Fibroblast of skin of left biceps (primary cell): ENCODE results near the gene CMAS.
"Not testable (repeated sequence)": the region's sequence is repeated elsewhere in the genome, so short reads cannot be mapped to it uniquely, and the experiment has no call there.

ENCODE experiments used
- DNase-seq, 2 experiments: peaks; one replicate each; pipeline ENCODE4 v3.0.0-alpha.2; 2013; ENCODE audit warnings: low read depth in 2 of 2

The CMAS gene

DNA sequence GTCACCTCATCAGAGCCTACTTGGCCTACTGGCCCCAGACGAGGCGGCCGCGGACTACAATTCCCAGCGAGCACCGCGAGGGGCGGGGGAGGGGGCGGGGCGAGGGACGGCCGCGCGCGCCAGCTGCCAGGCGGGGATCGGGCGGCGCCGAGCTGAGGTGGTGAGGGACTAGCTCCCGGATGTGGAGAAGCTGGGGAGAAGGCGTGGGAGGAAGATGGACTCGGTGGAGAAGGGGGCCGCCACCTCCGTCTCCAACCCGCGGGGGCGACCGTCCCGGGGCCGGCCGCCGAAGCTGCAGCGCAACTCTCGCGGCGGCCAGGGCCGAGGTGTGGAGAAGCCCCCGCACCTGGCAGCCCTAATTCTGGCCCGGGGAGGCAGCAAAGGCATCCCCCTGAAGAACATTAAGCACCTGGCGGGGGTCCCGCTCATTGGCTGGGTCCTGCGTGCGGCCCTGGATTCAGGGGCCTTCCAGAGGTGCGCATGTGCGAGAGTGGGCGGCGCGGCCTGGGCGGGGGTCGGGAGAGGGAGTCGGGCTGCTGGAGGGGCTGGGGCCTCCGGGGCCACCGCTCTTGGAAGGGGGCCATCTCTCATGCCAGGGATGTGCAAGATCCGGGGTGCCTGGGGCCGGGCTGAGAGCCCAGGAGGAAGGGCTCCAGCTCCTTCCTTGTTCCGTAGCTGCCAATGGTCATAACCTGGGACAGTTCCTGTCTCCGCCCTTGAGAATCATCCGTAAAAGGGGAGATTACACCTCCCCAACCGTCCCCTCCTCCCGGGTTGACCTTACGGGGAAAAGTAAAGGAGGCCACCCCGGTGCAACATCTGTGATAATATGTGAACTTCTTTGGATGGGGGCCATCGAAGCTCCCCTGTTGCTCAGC, at the start of gene CMAS:
TSS of gene CMAS (plus strand) at position 129 of the 878 bp plus-strand sequence. CDS start at position 215, 86 bp downstream.
- peak; percentile 21 to 26 for DNase-seq

DNA sequence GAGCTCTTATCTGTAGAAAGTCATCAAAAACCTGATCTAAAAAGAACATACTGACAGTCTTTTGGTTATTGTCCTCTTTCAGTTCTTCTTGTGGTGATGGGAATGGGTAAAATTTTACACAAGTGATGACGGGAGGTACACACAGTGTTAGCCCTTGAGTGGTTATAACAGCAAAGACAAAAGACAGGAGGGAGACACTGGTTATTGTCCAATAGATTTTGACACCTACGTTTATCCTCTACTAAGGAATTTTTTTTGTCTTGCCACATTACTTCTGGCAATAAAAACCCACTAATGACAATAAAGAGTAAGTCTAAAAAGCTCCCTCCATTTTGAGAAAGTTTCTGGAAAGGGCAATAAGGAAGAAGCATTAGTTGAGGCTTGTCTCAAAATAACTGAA, 47.7 kb upstream of the CMAS start:
- no peak for DNase-seq

DNA sequence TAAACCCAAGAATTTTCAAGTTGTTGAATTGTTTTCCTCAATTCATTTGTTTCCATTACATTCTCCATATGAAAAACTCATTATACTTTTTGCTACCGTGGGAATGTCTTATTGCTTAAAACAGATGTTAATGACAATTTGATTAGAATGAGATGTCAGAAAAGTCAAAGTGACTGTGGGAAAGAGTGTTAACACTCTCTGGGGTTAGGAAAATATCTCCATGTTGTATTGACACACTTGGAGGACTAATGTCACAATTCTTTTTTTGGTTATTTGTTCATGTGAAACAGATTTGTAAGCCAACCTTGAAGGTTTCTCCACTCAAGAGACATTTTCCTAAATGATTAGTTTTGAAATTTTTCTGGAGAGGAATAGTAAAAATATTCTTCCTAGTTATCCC, 47.2 kb upstream of the CMAS start:
- no peak for DNase-seq

DNA sequence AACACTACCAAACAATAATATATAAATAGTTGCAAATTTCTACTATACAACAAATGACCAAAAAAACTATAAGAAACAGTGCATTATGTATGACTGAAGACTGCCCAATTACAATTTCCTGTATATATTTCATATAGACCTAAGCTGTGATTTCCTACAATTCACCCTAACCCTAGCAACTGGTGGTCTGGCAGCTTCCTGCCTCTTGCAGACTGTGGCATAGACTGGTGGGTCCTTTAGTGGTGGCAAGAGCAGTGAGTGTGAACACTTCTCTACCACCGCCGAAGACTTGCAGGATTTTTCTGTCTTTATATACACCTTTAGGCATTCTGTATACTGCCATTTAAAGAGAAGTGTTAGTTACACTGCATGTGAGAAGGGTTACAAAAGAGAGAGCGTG, 43.6 kb upstream of the CMAS start:
- no peak for DNase-seq

DNA sequence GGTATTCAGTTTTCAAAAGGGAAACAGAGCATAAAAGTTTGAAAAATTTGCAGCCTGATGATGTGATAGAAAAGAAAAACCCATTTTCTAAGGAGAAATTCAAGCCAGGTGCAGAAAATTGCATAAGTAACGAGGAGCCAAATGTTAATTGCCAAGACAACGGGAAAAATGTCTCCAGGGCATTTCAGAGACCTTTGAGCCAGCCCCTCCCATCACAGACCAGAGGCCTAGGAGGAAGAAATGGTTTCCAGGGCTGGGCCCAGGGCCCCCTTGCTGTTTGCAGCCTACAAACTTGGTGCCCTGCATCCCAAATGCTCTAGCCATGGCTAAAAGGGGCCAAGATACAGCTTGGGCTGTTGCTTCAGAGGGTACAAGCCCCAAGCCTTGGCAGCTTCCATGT, 38.2 kb upstream of the CMAS start:
- not testable (repeated sequence) for DNase-seq

DNA sequence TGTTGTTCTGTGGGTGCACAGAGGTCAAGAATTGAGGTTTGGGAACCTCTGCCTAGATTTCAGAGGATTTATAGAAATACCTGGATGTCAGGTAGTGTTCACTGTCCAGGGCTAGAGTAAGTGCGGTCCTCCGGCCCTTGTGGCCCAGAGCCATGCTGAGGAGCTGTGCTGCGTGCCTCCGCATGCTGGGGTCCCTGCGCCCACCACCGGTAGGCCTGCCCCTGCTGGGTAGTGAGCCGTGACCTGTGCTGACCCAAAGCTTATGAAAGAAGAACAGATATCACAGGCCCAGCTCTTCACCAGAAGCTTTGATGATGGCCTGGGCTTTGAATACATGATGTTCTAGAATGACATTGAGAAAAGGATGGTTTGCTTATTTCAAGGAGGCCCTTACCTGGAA, 37.8 kb upstream of the CMAS start:
- DNase-seq, result no peak

DNA sequence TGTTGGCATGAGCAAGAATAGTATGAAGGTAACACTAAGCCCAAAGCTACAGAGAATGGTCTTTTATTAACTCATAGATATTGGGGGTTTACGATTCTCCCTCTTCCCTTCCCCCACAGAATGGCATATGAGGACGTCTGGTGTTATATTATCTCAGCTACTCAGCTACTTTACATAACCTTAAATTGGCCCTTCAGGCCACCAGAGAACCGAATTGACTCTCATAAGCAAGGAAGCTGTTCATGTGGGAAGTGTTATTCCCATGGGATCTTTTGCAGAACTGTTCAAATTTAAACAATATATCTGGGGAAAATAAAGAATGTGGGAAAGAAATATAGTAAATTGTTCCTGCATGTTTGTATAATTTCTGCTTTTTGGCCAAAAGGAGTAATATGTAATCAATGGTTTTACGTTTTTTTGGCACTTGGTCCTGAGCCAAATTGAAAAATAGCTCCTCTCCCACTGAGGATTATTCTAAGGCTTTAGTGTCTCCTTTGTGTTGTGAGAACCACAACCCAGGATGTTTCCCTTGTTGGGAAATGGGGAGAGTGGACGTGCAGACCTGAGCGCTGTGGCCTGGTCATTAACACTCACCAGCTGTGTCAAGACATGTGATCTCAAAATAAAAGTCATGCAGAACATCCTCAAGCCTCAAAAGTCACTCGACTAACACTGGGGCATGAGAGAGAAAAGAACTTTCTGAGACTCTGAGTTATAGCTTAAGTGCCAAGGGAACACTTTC, 31.8 kb upstream of the CMAS start:
- DNase-seq, result no peak

DNA sequence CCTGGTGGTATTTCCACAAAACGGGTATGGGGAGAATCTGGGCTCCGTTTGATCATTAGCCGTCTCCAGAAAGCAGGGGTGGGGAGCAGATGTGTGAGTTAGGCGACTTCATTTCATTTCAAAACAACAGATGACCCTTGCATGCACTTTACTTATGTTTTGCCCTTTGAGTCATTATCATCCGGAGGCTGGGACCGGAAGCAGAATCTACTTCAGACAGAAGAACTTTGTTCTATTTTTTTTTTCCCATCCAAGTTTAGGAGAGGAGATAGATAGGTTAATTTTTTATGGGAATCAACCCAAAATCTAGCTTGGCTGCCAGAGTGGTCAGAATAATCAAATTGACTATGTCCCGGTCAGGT, 31.3 kb upstream of the CMAS start:
- DNase-seq, result no peak

DNA sequence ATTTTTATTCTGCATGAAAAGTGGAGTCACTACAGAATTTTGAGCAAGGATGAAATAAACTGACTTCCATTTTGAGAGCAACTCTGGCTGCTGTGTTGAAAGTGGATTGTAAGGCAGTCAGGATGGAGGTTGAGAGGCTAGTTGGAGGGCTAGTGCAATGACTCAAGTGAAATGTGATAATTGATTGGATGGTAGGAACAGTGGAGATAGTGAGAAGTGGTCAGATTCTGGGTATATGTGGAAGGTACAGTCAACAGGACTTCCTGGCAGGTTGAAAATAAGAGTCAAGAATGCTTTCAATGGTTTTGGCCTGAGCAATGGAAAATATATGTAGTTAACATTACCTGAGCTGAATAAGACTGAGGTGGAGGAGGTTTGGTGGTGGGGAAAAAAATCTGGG, 29.0 kb upstream of the CMAS start:
- DNase-seq, result no peak

DNA sequence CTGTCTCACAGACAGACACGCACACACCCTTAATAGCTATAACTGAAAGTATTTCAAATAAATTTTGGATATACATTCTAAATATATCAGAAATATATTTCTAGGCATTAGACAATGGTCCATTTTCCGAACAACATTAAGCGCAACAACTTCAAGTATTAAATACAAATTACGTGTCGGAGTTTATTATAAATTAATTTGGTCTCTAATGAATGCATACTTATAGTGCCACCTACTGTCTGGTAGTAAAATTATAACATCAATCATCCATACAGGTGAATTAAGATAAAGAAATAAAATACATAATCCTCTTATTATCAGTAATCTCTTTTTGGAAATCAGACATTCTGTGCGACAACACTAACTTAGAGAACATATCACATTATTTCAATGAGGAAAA, 27.2 kb upstream of the CMAS start:
- no peak for DNase-seq

DNA sequence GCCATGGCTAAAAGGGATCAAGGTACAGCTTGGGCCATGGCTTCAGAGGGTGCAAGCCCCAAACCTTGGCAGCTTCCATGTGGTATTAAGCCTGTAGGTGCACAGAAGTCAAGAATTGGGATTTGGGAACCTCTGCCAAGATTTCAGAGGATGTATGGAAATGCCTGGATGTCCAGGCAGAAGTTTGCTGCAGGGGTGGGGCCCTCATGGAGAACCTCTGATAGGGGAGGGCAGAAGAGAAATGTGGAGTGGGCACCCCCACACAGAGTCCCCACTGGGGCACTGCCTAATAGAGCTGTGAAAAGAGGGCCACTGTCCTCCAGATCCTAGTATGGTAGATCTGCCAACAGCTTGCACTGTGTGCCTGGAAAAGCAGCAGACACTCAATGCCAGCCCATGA, 22.5 kb upstream of the CMAS start:
- DNase-seq, result not testable (repeated sequence)

DNA sequence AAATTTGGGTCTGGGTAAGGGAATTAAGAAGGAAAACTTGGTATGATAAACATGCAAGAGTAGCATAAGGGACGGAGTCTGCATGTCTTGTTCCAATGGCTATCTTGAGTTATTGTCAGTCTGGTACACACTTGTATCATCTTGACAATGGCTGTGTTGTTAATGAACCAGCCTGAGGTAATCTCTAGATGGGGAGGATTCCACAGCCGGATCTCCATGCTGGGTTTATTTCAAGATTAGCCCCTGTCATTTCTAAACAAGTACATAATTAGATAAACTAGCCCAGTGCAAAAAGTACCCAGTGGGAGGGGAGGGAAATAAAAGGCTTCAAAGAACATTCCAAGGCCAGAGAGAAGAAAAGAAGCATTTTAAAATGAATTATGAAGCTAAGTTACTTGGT, 16.5 kb upstream of the CMAS start:
- DNase-seq, result no peak

DNA sequence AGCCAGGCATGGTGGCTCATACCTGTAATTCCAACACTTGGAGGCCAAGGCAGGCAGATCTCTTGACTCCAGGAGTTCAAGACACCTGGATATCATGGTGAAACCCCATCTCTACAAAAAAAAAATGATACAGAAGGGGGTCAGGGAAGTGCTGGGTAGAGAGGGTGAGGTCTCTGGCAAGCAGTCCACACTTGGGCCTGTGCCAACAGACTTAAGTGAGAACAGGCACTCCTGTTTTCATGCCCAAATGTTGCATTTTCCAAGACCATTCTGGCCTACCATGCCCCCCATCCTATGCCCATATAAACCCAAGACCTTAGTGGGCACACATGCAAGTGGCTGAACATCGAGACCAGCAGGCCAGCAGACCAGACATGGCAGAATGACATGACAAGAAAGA, 16.0 kb upstream of the CMAS start:
- no peak for DNase-seq

DNA sequence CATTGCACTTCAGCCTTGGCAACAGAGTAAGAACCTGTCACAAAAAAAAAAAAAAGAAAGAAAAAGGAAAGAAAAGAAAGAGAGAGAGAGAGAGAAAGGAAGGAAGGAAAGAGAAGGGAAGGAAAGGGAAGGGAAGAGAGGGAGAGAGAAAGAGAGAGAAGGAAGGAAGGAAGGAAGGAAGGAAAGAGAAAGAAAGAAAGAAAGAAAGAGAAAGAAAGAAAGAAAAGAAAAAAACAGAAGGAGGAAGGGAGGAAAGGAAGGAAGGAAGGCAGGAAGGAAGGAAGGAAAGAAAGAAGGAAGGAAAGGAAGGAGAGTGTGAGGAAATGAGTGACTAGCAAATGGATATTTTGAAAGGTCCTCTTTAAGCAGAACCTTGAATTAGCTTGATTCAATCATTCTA, 13.3 kb upstream of the CMAS start:
- no peak for DNase-seq

DNA sequence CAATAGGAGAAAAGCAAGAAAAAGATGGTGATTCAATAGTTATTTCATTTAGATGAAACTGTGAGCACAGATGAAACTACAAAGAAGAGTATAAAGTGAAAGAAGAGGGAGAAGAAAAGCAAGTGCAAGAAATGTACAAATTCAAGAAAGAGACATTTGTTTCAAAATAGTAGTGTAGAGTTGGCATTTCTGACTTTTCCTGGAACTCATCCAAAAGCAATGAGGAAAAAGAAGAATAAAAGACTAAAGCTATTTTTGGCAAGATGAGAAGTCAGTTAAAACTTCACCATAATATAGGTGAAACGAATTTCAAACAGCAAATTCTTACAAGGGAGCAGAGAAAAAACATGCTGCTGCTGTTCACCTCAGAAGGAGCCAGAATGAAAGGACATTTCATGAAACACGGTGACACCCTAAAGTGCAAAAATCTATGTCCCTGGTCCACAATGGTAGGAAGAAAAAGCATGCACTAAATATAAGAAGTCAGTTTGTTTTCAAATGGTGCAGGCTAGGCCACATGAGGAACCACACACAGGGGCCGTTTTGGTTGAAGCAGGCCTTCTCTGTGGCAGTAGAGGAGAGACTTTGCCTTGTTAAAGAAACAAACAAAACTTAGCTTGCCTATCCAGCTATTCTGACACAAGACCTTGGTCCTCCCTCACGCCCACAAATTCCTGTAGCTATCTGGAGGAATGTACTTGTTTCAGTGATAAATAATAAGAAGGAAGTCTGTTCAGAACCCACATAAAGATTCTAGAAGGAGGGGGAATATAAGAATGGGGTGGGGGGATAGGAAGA, 11.1 kb upstream of the CMAS start:
- DNase-seq, result no peak

DNA sequence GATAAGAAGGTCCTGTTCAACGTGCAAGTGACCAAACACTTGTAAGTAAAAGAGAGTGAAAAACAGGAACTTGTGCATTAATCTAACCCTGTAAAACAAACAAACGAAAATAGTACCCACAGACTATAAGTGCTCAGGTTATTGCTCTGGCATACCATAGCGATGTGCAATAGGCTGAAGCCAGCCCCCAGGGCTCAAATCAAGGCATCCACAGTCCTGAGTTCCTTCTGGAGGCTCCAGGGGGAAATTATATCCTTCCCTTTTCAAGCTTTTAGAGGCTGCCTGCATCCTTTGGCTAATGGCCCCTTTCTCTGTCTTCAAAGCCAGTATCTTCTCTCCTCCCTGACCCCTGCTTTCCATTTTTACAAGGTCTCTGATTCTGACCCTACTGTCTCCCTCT, 8.1 kb upstream of the CMAS start:
- DNase-seq, result no peak

DNA sequence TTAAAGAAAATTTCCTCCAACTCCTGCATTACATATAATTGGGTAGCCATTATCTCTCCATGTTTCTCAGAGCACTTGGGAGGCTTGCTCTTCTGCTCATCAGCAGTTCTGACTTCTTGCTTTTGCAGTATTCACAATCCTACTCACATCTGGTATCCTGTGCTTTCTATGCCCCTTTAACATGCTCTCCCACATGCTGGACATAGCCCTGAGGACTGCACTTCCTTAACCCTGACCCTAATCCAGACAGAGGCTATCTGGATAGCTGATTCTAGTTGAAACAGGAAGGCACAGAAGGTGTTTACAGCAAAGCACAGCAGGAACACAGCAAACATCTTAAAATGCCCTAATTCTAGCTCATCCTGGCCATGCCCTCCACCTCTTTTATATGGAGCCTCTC, 7.3 kb upstream of the CMAS start:
- DNase-seq, result no peak

DNA sequence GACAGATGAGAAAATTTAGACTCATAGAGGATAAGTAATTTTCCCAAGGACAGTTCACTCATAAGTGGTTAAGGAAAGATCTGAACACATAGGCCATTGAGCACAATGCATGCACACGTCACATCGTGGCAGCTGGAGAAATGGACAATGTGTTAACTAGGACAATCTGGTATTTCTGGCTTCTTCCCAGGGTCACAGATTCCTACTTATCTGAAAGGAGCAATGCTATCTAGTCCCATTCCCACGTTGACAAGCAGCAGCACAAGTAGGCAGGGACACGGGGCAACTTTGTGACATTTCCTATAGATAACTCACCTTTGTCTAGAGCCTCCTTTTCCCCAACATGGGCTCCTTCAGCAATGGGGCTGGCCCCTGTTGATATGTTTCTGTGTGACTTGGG, 6.7 kb upstream of the CMAS start:
- no peak for DNase-seq

DNA sequence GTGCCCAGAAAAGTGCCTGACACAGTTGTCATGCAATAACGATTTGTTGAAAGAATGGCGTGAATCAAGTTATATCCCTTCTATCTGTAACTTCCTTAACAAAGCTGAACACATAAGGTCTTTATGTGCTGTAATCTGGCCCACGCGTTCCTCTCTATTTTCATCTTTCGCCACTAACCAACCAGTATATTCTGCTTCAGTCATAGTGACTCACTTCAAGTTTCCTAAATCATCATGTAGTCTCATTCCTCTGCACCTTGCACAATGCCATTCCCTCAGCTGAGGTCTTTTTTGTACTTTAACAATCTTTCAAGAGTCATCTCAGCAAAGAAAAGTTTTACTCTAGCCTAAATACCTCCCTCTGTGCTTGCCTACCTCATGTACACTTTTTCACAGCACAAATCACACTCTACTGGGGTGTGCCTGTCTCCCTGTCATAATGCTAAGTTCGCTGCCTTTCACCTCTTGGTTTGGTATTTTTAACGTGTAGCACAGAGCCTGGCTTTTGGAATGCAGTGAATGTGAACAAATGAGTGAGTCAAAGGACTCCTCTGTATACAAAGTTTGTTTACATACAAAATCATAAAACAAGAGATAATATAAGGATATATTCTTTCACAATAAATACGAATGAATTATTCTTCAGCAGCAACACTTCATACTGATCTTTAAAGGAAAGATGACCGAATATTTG, 2.9 kb upstream of the CMAS start:
- DNase-seq, result no peak

DNA sequence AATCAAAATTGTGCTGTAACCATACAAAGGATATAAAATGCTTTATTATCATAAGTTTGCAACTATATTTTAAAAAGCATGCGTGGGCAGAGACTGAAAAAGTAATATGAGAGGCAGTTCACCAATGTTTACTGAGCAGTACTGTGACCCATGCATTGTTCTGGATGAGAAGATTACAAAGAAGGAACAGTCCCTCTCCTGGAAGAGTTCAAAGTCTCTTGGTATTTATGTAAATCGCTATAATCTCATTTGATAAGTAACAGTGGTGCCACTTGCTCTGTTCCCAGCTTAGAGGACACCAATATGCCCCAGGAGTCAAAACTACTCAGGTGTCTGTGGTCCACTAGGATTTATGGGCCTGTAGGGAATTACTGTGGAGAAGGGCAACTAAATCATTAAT, 2.1 kb upstream of the CMAS start:
- no peak for DNase-seq

DNA sequence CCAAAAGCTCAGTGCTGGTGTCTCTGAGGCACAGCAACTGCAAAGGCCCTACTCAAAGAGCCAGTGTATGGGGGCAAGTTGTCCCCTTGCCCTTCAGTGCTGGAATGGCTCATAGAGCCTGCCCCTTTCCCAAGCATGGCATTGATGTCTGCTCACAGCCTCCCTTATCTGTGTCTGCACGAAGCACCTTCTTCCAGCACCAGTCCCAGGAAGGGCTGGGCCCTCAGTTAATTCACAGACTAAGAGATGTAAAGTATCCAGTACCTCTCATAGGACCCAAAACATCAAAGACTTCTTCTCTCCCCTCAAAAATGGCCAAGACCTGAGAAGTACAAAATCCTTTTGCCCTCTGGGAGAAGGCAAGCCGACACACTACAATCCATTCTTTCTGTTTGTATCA, 1.6 kb upstream of the CMAS start:
- DNase-seq, result no peak

DNA sequence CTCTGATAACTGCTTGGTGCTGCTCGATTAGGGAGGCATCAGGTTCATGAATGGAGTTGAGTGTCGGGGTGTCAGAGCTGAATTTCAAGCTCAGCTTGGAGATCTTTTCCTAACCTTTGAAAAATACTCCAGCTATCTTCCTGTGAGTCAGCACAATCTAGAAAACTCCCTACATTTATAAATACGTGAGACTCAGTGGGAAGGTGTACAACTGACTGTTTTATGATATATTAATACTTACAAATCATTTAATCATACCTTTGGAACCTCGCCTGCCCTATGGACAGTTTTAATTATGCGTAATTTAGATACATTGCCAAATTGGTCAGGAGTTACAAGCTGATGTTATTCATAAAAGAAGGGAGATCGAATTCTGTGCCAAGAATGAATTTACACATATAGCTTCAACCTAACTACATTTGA, 961 bp downstream of the CMAS start:
- no peak for DNase-seq
